ENCODE results near the gene WDR83.

Gene WDR83

GRCh38 chr19:12623361-12624031, 43.1 kb upstream of the WDR83 start:
- POLR2A ChIA-PET: interaction anchor here (0.6 to 1.0 kb wide), 2 partner anchors 13 to 800 kb away, joined by 3 read pairs; partner anchors contain the start of genes ZNF490 and ZNF791
- H3K36me3 ChIP-seq (ENCODE audit: control insufficient read depth in 2 of 2, insufficient read depth in 1 of 2, low read length in 2 of 2): peaks cover 37 to 57% of the 10 kb centered on the region in 2 experiments; a peak in 2 of 3 replicates
- H3K4me3 ChIP-seq (ENCODE audit: low read depth, low read length): no peak overlapping the region
- H3K4me1 ChIP-seq (ENCODE audit: control insufficient read depth, insufficient read depth, low read length): no peaks in the 10 kb centered on the region
- H3K9me3 ChIP-seq (ENCODE audit: control insufficient read depth, insufficient read depth, low read depth, low read length): no peaks in the 10 kb centered on the region
- CTCF ChIA-PET: no interaction called here
- H3K27ac ChIP-seq (ENCODE audit: extremely low read depth, low read depth, low read length): no peak overlapping the region
- TF ChIP-seq ZNF184 (tag by site-specific recombination; IDR thresholded peaks at IDR 0.05) (no peak), ZNF639 (tag by site-specific recombination; IDR thresholded peaks at IDR 0.05) (no peak), ATF2 (tag by site-specific recombination; IDR thresholded peaks at IDR 0.05; ENCODE audit: low read depth) (peak; percentile 51; the same call in 1 of the 2 replicates), ZNF670 (tag by site-specific recombination; IDR thresholded peaks at IDR 0.05; ENCODE audit: low read depth) (no peak)

- POLR2A ChIA-PET: no interaction called here
- Histone ChIP-seq H3K27ac (ENCODE audit: extremely low read depth, low read depth, low read length) (no peak overlapping the region), H3K4me1 (ENCODE audit: control insufficient read depth, insufficient read depth, low read length) (no peaks in the 10 kb centered on the region), H3K36me3 (ENCODE audit: control insufficient read depth in 2 of 2, insufficient read depth in 1 of 2, low read length in 2 of 2) (peaks cover 40 to 81% of the 10 kb centered on the region in 2 experiments; a peak in 2 of 3 replicates), H3K4me3 (ENCODE audit: low read depth, low read length) (no peak overlapping the region), H3K9me3 (ENCODE audit: control insufficient read depth, insufficient read depth, low read depth, low read length) (no peaks in the 10 kb centered on the region)
- CTCF ChIA-PET: interaction anchor here (0.7 kb wide), 1 partner anchor 1037 kb away, joined by 4 read pairs; no protein-coding TSS in a partner anchor
- TF ChIP-seq ZNF501 (tag by site-specific recombination; IDR thresholded peaks at IDR 0.05): no peak
- TF ChIP-seq ZNF138 (tag by site-specific recombination; IDR thresholded peaks at IDR 0.05; ENCODE audit: borderline replicate concordance): no peak
- no peak for TF ChIP-seq ZNF214 (tag by site-specific recombination; IDR thresholded peaks at IDR 0.05; ENCODE audit: borderline replicate concordance)
- no peak for TF ChIP-seq ZBTB49 (tag by site-specific recombination; IDR thresholded peaks at IDR 0.05; ENCODE audit: low read depth)
- no peak for TF ChIP-seq ZNF548 (tag by site-specific recombination; IDR thresholded peaks at IDR 0.05)
- no peak for TF ChIP-seq ZNF280C (tag by site-specific recombination; IDR thresholded peaks at IDR 0.05)
- no peak for TF ChIP-seq ZNF121 (tag by site-specific recombination; IDR thresholded peaks at IDR 0.05)
- no peak for TF ChIP-seq ZNF175 (tag by site-specific recombination; IDR thresholded peaks at IDR 0.05)
- TF ChIP-seq SP7 (tag by site-specific recombination; IDR thresholded peaks at IDR 0.05): no peak
- no peak for TF ChIP-seq ZNF10 (tag by site-specific recombination; IDR thresholded peaks at IDR 0.05)
- no peak for TF ChIP-seq PRDM6 (tag by site-specific recombination; IDR thresholded peaks at IDR 0.05)
- TF ChIP-seq ZNF433 (tag by site-specific recombination; IDR thresholded peaks at IDR 0.05; ENCODE audit: low read depth): no peak
- no peak for TF ChIP-seq BCL6B (tag by site-specific recombination; IDR thresholded peaks at IDR 0.05)
- TF ChIP-seq ZBTB48 (tag by site-specific recombination; IDR thresholded peaks at IDR 0.05): no peak
- TF ChIP-seq ZFP3 (tag by site-specific recombination; IDR thresholded peaks at IDR 0.05; ENCODE audit: low read depth): no peak
- TF ChIP-seq EGR2 (tag by site-specific recombination; IDR thresholded peaks at IDR 0.05; ENCODE audit: low read depth): no peak
- TF ChIP-seq RBAK (tag by site-specific recombination; IDR thresholded peaks at IDR 0.05): no peak
- TF ChIP-seq ZNF670 (tag by site-specific recombination; IDR thresholded peaks at IDR 0.05; ENCODE audit: low read depth): no peak
These were observed 39.6 kb upstream of the WDR83 start for GRCh38 chr19:12626958-12627357.

Measured in HEK293 (cell line).